ENCODE results near the gene CSK.

Gene CSK

GRCh38 chr15:74788042-74788682 lies 6.3 kb downstream of the CSK start:
- no peak overlapping the region for H3K4me3 ChIP-seq (ENCODE audit: low read length)
- TF ChIP-seq CTCF (conservative IDR thresholded peaks at IDR 0.05; ENCODE audit: low read length), result no peak
- DNase-seq (ENCODE audit: low read depth), result no peak

DNA sequence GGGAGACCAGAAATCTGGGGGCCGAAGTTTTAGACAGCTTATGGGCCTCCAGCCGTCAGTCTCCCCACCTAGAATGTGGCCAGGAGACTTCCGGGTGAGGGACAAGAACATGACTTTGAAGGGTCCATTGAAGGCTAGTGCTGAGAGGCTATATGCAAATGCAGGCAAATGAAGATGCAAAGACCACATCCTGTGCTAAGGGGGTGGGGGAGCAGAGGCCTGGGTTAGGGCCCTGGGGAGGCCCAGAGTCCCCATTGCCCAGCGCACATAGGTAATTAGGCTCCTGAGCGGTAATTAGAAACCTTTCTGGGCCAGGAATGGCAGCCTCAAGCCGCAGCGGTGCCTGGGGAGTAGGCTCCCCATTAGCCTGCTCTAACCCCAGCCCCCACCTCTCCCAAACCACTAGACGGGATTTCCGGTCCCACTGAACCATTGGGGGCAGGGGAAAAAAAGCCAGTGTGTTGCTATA lies 6.8 kb downstream of the CSK start:
- no peak for DNase-seq (ENCODE audit: low read depth)
- no peak overlapping the region for H3K4me3 ChIP-seq (ENCODE audit: low read length)

DNA sequence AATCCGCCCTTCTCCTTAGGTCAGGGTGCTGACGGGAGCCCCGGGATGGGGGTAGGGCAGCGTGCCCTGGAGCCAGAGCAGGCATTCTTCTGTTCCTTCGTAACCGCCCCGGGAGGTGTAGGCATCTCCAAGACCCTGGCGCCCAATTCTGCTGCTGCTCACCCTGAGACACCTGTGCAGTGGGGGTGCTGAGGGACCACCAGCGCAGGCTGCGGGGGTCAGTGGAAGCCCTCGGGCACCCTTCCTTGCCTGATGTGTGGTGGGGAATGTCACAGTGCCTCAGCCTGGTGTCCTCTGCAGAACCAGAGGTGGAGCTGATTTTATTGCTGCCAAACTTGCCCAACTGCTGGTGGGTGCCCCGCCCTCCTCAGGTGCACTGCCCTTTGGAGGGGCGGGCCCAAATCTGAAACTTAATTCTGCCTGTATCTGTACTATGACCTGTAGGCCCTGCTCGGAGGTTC lies 7.3 kb downstream of the CSK start:
- H3K4me3 ChIP-seq (ENCODE audit: low read length), result no peak overlapping the region
- no peak for DNase-seq (ENCODE audit: low read depth)
- TF ChIP-seq CTCF (conservative IDR thresholded peaks at IDR 0.05; ENCODE audit: low read length), result no peak

More for the DNA sequence above, 6.8 kb downstream of the CSK start:
- TF ChIP-seq CTCF (conservative IDR thresholded peaks at IDR 0.05; ENCODE audit: low read length), result no peak

DNA sequence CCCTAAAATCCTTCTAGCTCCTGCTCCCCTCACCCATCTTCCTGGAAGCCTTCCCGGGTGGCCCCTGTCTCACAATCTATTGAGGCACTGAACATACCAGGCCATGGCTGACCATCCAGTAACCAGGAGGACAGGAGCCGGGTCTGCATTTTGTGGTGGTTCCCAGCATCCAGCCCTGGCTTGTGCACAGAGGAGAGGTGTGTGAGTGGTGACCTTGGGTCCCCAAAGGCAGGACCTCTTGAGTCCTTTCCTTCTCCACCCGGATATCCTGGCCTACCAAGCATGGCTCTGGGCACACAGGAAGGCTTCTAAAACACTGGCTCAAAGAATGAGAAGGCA lies 7.8 kb downstream of the CSK start:
- DNase-seq (ENCODE audit: low read depth), result no peak
- TF ChIP-seq CTCF (conservative IDR thresholded peaks at IDR 0.05; ENCODE audit: low read length), result no peak

GRCh38 chr15:74790080-74790916 lies 8.4 kb downstream of the CSK start:
- no peak overlapping the region for H3K4me3 ChIP-seq (ENCODE audit: low read length)
- DNase-seq (ENCODE audit: low read depth), result peak; percentile 55
- no peak for TF ChIP-seq CTCF (conservative IDR thresholded peaks at IDR 0.05; ENCODE audit: low read length)

More for the DNA sequence above, 7.8 kb downstream of the CSK start:
- H3K4me3 ChIP-seq (ENCODE audit: low read length), result no peak overlapping the region

DNA sequence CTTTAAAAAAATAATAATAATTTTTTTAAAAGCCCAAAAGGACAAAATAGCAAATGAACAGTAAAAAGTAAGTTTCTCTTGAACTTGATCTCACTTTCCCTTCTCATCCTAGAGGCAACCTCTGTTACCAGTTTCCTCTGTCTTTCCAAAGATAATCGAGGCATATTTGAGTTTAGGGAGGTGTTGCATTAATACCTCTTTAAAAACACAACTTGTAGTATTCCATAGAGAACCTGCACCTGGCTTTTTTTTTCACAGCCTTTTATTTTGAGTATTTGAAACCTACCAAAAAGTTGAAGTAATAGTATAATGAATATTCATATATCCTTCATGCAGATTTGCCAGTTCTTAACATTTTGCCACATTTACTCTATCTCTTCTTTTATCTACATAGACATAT lies 9.1 kb downstream of the CSK start:
- TF ChIP-seq CTCF (conservative IDR thresholded peaks at IDR 0.05; ENCODE audit: low read length), result no peak
- no peak overlapping the region for H3K4me3 ChIP-seq (ENCODE audit: low read length)
- DNase-seq (ENCODE audit: low read depth), result no peak

DNA sequence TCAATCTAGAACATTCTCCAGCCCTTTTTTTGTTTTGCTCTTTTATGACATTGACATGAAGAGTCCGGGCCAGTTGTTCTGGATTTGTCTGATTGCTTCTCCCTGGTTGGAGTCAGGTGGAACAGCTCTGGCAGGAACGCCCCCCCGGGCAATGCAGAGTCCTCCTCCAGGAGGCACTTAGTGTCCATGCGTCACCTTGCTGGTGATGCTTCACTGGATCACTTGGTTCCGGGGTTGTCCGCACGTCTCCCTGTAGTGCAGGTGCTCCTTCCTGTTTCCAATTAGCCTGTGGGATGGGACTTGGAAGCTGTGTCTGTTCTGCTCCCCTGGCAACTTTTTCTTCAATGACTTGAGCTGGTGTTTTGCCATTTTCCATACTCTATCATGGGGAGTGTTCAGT lies 9.8 kb downstream of the CSK start:
- no peak for TF ChIP-seq CTCF (conservative IDR thresholded peaks at IDR 0.05; ENCODE audit: low read length)
- H3K4me3 ChIP-seq (ENCODE audit: low read length), result no peak overlapping the region

More for the DNA sequence above, 9.8 kb downstream of the CSK start:
- no peak for DNase-seq (ENCODE audit: low read depth)

Measured in AG10803 (cell line).